Measurements from ENCODE around the gene SFN. TPM values are rescaled to one million over a fixed set of nuclear protein-coding genes. Genes with fewer than 3 reads are reported as not detected.

Gene SFN
- total and polyA plus RNA-seq, 2 of the 13 experiments (the other 11 are each of a cell fraction or from before 2014, with no cell fraction given) = 4.3 to 5.6 TPM

DNA sequence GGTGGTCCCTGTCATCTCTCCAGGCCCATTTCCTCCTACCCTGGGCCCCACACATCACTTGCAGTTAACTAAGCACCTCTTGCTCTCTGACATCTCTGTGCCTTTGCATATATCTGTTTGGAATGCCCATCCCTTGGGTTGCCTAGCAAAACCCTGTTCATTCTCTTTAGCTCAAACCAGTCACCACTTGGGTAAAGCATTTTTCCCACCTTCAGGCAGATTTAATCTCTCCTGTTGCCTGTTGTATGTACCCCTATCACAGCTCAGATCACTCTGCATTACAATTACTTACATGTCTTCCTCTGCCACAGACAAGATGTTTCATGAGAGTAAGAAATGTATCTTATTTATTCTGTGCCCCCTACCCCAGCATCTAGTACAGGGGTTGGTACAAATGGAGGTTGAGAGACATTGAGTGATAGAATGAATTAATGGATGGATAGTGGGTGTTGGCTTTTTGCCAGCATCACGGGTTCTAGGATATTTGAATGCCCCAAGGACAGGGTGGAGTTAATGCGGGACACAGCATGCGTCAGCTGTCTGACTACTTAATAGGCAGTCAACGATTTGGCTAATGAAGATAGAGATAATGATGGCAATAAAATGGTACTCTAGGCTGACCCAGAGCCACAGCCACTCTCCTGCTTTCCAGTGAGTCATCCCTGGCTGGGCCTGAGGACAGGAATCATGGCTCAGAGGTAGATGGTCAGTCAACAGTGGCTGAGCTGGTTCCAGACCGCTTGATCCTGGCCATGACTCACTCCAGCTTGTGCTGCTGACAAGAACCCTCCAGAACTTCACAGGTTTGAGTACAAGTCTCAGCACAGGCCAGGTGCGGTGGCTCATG lies 44.3 kb downstream of the SFN start (continued):
- TF ChIP-seq, protein P1, sequence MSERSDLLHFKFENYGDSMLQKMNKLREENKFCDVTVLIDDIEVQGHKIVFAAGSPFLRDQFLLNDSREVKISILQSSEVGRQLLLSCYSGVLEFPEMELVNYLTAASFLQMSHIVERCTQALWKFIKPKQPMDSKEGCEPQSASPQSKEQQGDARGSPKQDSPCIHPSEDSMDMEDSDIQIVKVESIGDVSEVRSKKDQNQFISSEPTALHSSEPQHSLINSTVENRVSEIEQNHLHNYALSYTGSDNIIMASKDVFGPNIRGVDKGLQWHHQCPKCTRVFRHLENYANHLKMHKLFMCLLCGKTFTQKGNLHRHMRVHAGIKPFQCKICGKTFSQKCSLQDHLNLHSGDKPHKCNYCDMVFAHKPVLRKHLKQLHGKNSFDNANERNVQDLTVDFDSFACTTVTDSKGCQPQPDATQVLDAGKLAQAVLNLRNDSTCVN (CRISPR knock-in tag; IDR thresholded peaks at IDR 0.05; ENCODE audit: borderline replicate concordance) = peak; percentile 77; the same call in 1 of the 2 replicates
- TF ChIP-seq TEAD3 (CRISPR knock-in tag; optimal IDR thresholded peaks at IDR 0.05; ENCODE audit: borderline replicate concordance) = peak; percentile 7
- no peak for TF ChIP-seq ZZZ3 (CRISPR knock-in tag; IDR thresholded peaks at IDR 0.05; ENCODE audit: borderline replicate concordance)
- TF ChIP-seq SAP130 (CRISPR knock-in tag; IDR thresholded peaks at IDR 0.05; ENCODE audit: low read depth) = peak; percentile 75
- no peak for TF ChIP-seq CREB3 (CRISPR knock-in tag; IDR thresholded peaks at IDR 0.05)
- TF ChIP-seq GATA4 (IDR thresholded peaks at IDR 0.05; ENCODE audit: borderline replicate concordance, low read depth) = no peak
- TF ChIP-seq ZNF710 (CRISPR knock-in tag; IDR thresholded peaks at IDR 0.05; ENCODE audit: borderline replicate concordance) = no peak
- TF ChIP-seq ZGPAT (CRISPR knock-in tag; IDR thresholded peaks at IDR 0.05) = 0 out of 2 replicates have a peak, but pooled peaks have one; percentile 28
- TF ChIP-seq ZBTB7A (CRISPR knock-in tag; IDR thresholded peaks at IDR 0.05) = no peak
- no peak for TF ChIP-seq ZNF446 (CRISPR knock-in tag; IDR thresholded peaks at IDR 0.05)

All from HepG2 (cell line).